GM12878 (cell line): Measurements from ENCODE around the gene RAD52. TPM values are rescaled to one million over a fixed set of nuclear protein-coding genes. Genes with fewer than 3 reads are reported as not detected.

ENCODE experiments used
- CREB1 ChIP-seq: IDR thresholded peaks from 2 replicates; pipeline ENCODE4 v1.6.1; 2012; ENCODE audit warnings: low read depth, mild to moderate bottlenecking, inconsistent platforms
- EGR1 ChIP-seq, 2 experiments: IDR thresholded peaks; 1 replicate in 1 of 2; 2 replicates in 1 of 2; pipeline ENCODE4 v1.6.1; 2011 to 2012; ENCODE audit warnings: low read depth in 2 of 2, low read length in 2 of 2, borderline replicate concordance in 1 of 2, mild to moderate bottlenecking in 1 of 2, moderate library complexity in 1 of 2
- HDAC2 ChIP-seq: fragments of 200-600 bp; sonication (generic); IDR thresholded peaks from 2 replicates; pipeline ENCODE4 v1.6.1; 2017
- JUND ChIP-seq: IDR thresholded peaks from 2 replicates; pipeline ENCODE4 v1.6.1; 2012; ENCODE audit warnings: low read depth, mild to moderate bottlenecking, low read length, improper control_type of control experiment, moderate library complexity
- MEF2A ChIP-seq: IDR thresholded peaks from 2 replicates; pipeline ENCODE4 v1.6.1; 2011; ENCODE audit warnings: low read depth, mild to moderate bottlenecking, low read length, moderate library complexity; ENCODE audit not compliant: insufficient read depth
- MEF2B ChIP-seq: fragments of 450-650 bp; IDR thresholded peaks from 2 replicates; pipeline ENCODE4 v1.6.1; 2018; ENCODE audit warnings: mild to moderate bottlenecking, moderate library complexity; ENCODE audit not compliant: partially characterized antibody, poor library complexity, severe bottlenecking
- MXI1 ChIP-seq: fragments of 150-350 bp; IDR thresholded peaks from 2 replicates; pipeline ENCODE4 v1.6.1; 2011; ENCODE audit warnings: low read depth, mild to moderate bottlenecking, inconsistent platforms, low read length, improper control_type of control experiment
- PAX8 ChIP-seq: fragments of 450-650 bp; IDR thresholded peaks from 2 replicates; pipeline ENCODE4 v1.6.1; 2017; ENCODE audit warnings: mild to moderate bottlenecking, moderate library complexity
- RAD21 ChIP-seq: IDR thresholded peaks from 2 replicates; pipeline ENCODE4 v1.6.1; 2011; ENCODE audit warnings: mild to moderate bottlenecking, low read depth, low read length, moderate library complexity; ENCODE audit not compliant: insufficient read depth
- RUNX3 ChIP-seq: IDR thresholded peaks from 2 replicates; pipeline ENCODE4 v1.6.1; 2012; ENCODE audit warnings: low read length, inconsistent platforms
- TCF12 ChIP-seq: IDR thresholded peaks from 2 replicates; pipeline ENCODE4 v1.6.1; 2011; ENCODE audit warnings: low read depth, mild to moderate bottlenecking, low read length
- TCF7 ChIP-seq: IDR thresholded peaks from 2 replicates; pipeline ENCODE4 v1.6.1; 2014; ENCODE audit warnings: antibody characterized with exemption, borderline replicate concordance
- ZBED1 ChIP-seq: IDR thresholded peaks from 2 replicates; pipeline ENCODE4 v1.6.1; 2016; ENCODE audit warnings: borderline replicate concordance
- polyA plus RNA-seq, 11 experiments: library from polyadenylated mRNA; depleted of rRNA in 4 of 11; unstranded in 6 of 11; stranded (reverse) in 5 of 11; fragments of >200 nt; fragmentation: Nextera tagmentation in 4 of 11; fragmentation: Illumina TruSeq in 1 of 11; extraction: Ambion mirVana in 4 of 11; extraction: Trizol in 1 of 11; gene quantifications; 1 replicate in 1 of 11; 2 replicates in 10 of 11; pipeline versions ENCODE4 v1.2.1 to v1.2.3, GENCODE V29; 2011 to 2016; ENCODE audit warnings: inconsistent platforms in 2 of 11, missing spikeins in 2 of 11, low read depth in 1 of 11
- total RNA-seq, 4 experiments: library from RNA; depleted of rRNA in 3 of 4; stranded (reverse); fragments of >200 nt in 3 of 4; fragmentation: Illumina TruSeq in 1 of 4; extraction: Trizol in 1 of 4; gene quantifications; 2 replicates each; pipeline versions ENCODE4 v1.2.1 to v1.2.3, GENCODE V29; 2013 to 2021
- TF ChIP-seq, protein P1 (sequence below): fragments of 450-650 bp; IDR thresholded peaks from 2 replicates; pipeline ENCODE4 v1.6.1; 2014; ENCODE audit warnings: mild to moderate bottlenecking
- TF ChIP-seq, protein P2 (sequence below): fragments of 450-650 bp; IDR thresholded peaks from 2 replicates; pipeline ENCODE4 v1.6.1; 2017; ENCODE audit warnings: low read depth, mild to moderate bottlenecking, moderate library complexity
- TF ChIP-seq, protein P3 (sequence below): fragments of 450-650 bp; IDR thresholded peaks from 2 replicates; pipeline ENCODE4 v1.6.1; 2017; ENCODE audit warnings: mild to moderate bottlenecking
- TF ChIP-seq, protein P4 (sequence below): fragments of 450-650 bp; IDR thresholded peaks from 2 replicates; pipeline ENCODE4 v1.6.1; 2017; ENCODE audit warnings: mild to moderate bottlenecking, moderate library complexity
- TF ChIP-seq, protein P5 (sequence below): fragments of 450-650 bp; formaldehyde crosslinking; IDR thresholded peaks from 2 replicates; pipeline ENCODE4 v1.4.0; 2022; ENCODE audit warnings: mild to moderate bottlenecking, moderate library complexity

RAD52 gene
- total and polyA plus RNA-seq, 10 of the 15 experiments (the other 5 are each of a cell fraction or from before 2014, with no cell fraction given), result 2.0 to 15.7 (median 8.9) TPM

DNA sequence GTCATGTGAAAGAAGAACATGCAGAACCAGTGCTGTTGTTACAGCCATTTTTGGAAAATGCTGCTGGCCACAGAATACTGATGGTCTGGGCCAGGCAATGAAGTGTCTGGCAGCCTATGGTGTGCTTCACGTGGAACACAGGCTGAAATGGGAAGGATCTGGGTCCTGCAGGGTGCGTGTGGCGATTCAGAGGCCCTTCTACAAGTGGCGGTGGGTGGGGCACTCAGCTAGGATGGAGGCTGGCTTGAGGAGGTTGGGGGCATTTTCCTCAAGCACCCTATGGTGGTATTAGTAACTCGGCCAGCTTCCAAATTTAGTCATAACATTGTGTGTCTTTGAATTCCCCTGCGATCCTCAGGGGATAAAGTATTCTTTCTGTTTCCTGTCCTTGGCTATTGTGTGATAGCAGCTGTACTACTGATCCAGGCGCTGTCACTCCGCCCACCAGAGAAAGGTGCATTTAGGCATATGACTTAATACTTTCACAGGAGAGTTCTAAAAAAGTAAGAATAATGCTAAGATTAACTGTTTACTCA, 9.2 kb upstream of the RAD52 start (continued):
- peak; percentile 92 for TF ChIP-seq MEF2B
- TF ChIP-seq HDAC2, result no peak
- TF ChIP-seq EGR1 (IDR thresholded peaks at IDR 0.05; ENCODE audit: borderline replicate concordance in 1 of 2, low read depth in 2 of 2, low read length in 2 of 2), result peak in 1 of 2 experiments; percentile 61; a peak in 1 of 3 replicates
- TF ChIP-seq, protein P1, sequence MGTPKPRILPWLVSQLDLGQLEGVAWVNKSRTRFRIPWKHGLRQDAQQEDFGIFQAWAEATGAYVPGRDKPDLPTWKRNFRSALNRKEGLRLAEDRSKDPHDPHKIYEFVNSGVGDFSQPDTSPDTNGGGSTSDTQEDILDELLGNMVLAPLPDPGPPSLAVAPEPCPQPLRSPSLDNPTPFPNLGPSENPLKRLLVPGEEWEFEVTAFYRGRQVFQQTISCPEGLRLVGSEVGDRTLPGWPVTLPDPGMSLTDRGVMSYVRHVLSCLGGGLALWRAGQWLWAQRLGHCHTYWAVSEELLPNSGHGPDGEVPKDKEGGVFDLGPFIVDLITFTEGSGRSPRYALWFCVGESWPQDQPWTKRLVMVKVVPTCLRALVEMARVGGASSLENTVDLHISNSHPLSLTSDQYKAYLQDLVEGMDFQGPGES, result no peak
- peak; percentile 84; the same call in 1 of the 2 replicates for TF ChIP-seq ZBED1
- TF ChIP-seq MEF2A, result peak; percentile 86
- peak; percentile 71; the same call in 1 of the 2 replicates for TF ChIP-seq TCF12
- TF ChIP-seq CREB1, result peak; percentile 70
- 0 out of 2 replicates have a peak, but pooled peaks have one; percentile 29 for TF ChIP-seq MXI1
- TF ChIP-seq PAX8, result no peak
- peak; percentile 74 for TF ChIP-seq RUNX3
- no peak for TF ChIP-seq JUND
- TF ChIP-seq, protein P2, sequence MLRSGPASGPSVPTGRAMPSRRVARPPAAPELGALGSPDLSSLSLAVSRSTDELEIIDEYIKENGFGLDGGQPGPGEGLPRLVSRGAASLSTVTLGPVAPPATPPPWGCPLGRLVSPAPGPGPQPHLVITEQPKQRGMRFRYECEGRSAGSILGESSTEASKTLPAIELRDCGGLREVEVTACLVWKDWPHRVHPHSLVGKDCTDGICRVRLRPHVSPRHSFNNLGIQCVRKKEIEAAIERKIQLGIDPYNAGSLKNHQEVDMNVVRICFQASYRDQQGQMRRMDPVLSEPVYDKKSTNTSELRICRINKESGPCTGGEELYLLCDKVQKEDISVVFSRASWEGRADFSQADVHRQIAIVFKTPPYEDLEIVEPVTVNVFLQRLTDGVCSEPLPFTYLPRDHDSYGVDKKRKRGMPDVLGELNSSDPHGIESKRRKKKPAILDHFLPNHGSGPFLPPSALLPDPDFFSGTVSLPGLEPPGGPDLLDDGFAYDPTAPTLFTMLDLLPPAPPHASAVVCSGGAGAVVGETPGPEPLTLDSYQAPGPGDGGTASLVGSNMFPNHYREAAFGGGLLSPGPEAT, result peak; percentile 83
- TF ChIP-seq, protein P3, sequence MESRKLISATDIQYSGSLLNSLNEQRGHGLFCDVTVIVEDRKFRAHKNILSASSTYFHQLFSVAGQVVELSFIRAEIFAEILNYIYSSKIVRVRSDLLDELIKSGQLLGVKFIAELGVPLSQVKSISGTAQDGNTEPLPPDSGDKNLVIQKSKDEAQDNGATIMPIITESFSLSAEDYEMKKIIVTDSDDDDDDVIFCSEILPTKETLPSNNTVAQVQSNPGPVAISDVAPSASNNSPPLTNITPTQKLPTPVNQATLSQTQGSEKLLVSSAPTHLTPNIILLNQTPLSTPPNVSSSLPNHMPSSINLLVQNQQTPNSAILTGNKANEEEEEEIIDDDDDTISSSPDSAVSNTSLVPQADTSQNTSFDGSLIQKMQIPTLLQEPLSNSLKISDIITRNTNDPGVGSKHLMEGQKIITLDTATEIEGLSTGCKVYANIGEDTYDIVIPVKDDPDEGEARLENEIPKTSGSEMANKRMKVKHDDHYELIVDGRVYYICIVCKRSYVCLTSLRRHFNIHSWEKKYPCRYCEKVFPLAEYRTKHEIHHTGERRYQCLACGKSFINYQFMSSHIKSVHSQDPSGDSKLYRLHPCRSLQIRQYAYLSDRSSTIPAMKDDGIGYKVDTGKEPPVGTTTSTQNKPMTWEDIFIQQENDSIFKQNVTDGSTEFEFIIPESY, result no peak
- TF ChIP-seq, protein P4, sequence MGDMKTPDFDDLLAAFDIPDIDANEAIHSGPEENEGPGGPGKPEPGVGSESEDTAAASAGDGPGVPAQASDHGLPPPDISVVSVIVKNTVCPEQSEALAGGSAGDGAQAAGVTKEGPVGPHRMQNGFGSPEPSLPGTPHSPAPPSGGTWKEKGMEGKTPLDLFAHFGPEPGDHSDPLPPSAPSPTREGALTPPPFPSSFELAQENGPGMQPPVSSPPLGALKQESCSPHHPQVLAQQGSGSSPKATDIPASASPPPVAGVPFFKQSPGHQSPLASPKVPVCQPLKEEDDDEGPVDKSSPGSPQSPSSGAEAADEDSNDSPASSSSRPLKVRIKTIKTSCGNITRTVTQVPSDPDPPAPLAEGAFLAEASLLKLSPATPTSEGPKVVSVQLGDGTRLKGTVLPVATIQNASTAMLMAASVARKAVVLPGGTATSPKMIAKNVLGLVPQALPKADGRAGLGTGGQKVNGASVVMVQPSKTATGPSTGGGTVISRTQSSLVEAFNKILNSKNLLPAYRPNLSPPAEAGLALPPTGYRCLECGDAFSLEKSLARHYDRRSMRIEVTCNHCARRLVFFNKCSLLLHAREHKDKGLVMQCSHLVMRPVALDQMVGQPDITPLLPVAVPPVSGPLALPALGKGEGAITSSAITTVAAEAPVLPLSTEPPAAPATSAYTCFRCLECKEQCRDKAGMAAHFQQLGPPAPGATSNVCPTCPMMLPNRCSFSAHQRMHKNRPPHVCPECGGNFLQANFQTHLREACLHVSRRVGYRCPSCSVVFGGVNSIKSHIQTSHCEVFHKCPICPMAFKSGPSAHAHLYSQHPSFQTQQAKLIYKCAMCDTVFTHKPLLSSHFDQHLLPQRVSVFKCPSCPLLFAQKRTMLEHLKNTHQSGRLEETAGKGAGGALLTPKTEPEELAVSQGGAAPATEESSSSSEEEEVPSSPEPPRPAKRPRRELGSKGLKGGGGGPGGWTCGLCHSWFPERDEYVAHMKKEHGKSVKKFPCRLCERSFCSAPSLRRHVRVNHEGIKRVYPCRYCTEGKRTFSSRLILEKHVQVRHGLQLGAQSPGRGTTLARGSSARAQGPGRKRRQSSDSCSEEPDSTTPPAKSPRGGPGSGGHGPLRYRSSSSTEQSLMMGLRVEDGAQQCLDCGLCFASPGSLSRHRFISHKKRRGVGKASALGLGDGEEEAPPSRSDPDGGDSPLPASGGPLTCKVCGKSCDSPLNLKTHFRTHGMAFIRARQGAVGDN, result 0 out of 2 replicates have a peak, but pooled peaks have one; percentile 26
- TF ChIP-seq, protein P5, sequence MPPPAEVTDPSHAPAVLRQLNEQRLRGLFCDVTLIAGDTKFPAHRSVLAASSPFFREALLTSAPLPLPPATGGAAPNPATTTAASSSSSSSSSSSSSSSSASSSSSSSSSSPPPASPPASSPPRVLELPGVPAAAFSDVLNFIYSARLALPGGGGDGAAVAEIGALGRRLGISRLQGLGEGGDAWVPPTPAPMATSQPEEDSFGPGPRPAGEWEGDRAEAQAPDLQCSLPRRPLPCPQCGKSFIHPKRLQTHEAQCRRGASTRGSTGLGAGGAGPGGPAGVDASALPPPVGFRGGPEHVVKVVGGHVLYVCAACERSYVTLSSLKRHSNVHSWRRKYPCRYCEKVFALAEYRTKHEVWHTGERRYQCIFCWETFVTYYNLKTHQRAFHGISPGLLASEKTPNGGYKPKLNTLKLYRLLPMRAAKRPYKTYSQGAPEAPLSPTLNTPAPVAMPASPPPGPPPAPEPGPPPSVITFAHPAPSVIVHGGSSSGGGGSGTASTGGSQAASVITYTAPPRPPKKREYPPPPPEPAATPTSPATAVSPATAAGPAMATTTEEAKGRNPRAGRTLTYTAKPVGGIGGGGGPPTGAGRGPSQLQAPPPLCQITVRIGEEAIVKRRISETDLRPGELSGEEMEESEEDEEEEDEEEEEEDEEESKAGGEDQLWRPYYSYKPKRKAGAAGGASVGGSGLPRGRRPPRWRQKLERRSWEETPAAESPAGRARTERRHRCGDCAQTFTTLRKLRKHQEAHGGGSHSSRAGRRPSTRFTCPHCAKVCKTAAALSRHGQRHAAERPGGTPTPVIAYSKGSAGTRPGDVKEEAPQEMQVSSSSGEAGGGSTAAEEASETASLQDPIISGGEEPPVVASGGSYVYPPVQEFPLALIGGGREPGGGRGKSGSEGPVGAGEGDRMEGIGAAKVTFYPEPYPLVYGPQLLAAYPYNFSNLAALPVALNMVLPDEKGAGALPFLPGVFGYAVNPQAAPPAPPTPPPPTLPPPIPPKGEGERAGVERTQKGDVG (CRISPR knock-in tag), result no peak
- TF ChIP-seq RAD21, result 0 out of 2 replicates have a peak, but pooled peaks have one; percentile 1
- TF ChIP-seq TCF7, result peak; percentile 44; the same call in 1 of the 2 replicates
